H1 (cell line): ENCODE measurements around the gene MBNL1.

ENCODE experiments used
- CBX8 ChIP-seq: fragments of 300-800, 300-1000 bp; sonication (generic); IDR thresholded peaks from 2 replicates; pipeline ENCODE4 v1.7.1; 2016; ENCODE audit warnings: low read depth, low read length, borderline replicate concordance
- CTCF ChIP-seq, 3 experiments: IDR thresholded peaks; 1 replicate in 2 of 3; 2 replicates in 1 of 3; pipeline versions ENCODE4 v1.5.1 to v1.6.1; 2011; ENCODE audit warnings: low read length in 3 of 3, mild to moderate bottlenecking in 3 of 3, inconsistent platforms in 2 of 3, low read depth in 1 of 3, moderate library complexity in 1 of 3; ENCODE audit not compliant: insufficient read depth in 1 of 3; ENCODE audit errors: control extremely low read depth in 1 of 3
- EP300 ChIP-seq, 2 experiments: IDR thresholded peaks; 1 replicate in 1 of 2; 2 replicates in 1 of 2; pipeline ENCODE4 v1.6.1; 2011 to 2012; ENCODE audit warnings: low read depth in 2 of 2, low read length in 2 of 2, mild to moderate bottlenecking in 2 of 2, borderline replicate concordance in 1 of 2, inconsistent platforms in 1 of 2, moderate library complexity in 1 of 2
- EZH2 ChIP-seq: fragments of 200-600 bp; sonication (generic); IDR thresholded peaks from 2 replicates; pipeline ENCODE4 v1.7.1; 2012; ENCODE audit warnings: low read depth, mild to moderate bottlenecking, moderate library complexity, low read length, inconsistent platforms; ENCODE audit not compliant: severe bottlenecking
- FOSL1 ChIP-seq: IDR thresholded peaks from 2 replicates; pipeline ENCODE4 v1.6.1; 2011; ENCODE audit warnings: mild to moderate bottlenecking, low read depth, low read length, moderate library complexity; ENCODE audit not compliant: insufficient read depth
- NRF1 ChIP-seq: IDR thresholded peaks from 2 replicates; pipeline ENCODE4 v1.6.1; 2011; ENCODE audit warnings: mild to moderate bottlenecking, low read depth, low read length, improper control_type of control experiment
- POLR2A ChIP-seq, 2 experiments: IDR thresholded peaks; 1 replicate in 1 of 2; 2 replicates in 1 of 2; pipeline ENCODE4 v1.6.1; 2011; ENCODE audit warnings: low read depth in 2 of 2, low read length in 2 of 2, mild to moderate bottlenecking in 2 of 2; ENCODE audit errors: control extremely low read depth in 1 of 2
- TF ChIP-seq, protein P1 (sequence below): IDR thresholded peaks from 2 replicates; pipeline ENCODE4 v1.6.1; 2012; ENCODE audit warnings: inconsistent platforms

GRCh38 chr3:152374262-152374990 is 105.7 kb downstream of the MBNL1 start:
- TF ChIP-seq EZH2 (no peak), CTCF (IDR thresholded peaks at IDR 0.05; ENCODE audit: control extremely low read depth in 1 of 3, insufficient read depth in 1 of 3, low read depth in 1 of 3, low read length in 3 of 3) (no peak), CBX8 (no peak), FOSL1 (no peak), NRF1 (no peak), EP300 (IDR thresholded peaks at IDR 0.05; ENCODE audit: borderline replicate concordance in 1 of 2, low read depth in 2 of 2, low read length in 2 of 2) (no peak), POLR2A (IDR thresholded peaks at IDR 0.05; ENCODE audit: control extremely low read depth in 1 of 2, low read depth in 2 of 2, low read length in 2 of 2) (no peak)
- TF ChIP-seq, protein P1, sequence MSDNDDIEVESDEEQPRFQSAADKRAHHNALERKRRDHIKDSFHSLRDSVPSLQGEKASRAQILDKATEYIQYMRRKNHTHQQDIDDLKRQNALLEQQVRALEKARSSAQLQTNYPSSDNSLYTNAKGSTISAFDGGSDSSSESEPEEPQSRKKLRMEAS, result no peak
